Measurements from ENCODE around the gene AK1. TPM values are rescaled to one million over a fixed set of nuclear protein-coding genes. Genes with fewer than 3 reads are reported as not detected.

AK1 gene
- polyA plus RNA-seq, 1 of the 3 experiments (the other 2 are of a cell fraction): 125 TPM

DNA sequence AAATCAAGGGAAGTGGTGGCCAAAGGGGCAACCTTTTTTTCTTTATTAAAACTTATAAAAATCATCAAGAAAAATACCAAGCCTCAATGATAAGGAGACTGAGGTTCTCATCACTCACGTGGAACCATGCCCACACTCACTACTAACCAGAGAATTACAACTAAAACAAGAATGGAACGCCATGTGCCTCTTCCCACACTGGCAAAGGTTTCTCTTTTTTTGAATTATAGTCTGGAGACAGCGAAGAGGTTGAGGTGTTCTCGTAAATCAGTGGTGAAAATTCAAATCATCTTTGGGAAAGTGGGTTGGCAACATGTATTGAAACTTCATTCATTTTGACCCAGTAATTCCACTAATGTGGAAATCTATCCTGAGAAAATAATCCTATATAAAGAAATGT is 55.4 kb downstream of the AK1 start:
- Histone ChIP-seq H3K4me1 (ENCODE audit: control insufficient read depth in 1 of 2, insufficient read depth in 2 of 2, low read depth in 1 of 2, low read length in 1 of 2) (peaks cover 0 to 20% of the 10 kb centered on the region in 2 experiments; a peak in 1 of 4 replicates), H3K4me2 (no peak overlapping the region), H3K9me3 (no peaks in the 10 kb centered on the region), H3K27ac (ENCODE audit: low read depth in 2 of 2, low read length in 1 of 2) (no peak overlapping the region), H3K79me2 (ENCODE audit: insufficient read depth) (no peaks in the 10 kb centered on the region), H3K9ac (no peak overlapping the region), H3K4me3 (ENCODE audit: low read depth in 2 of 2, low read length in 1 of 2) (no peak overlapping the region), H3K27me3 (ENCODE audit: insufficient read depth) (no peaks in the 10 kb centered on the region), H4K20me1 (ENCODE audit: insufficient read depth) (no peaks in the 10 kb centered on the region), H3K9me2 (no peaks in the 10 kb centered on the region), H3K36me3 (replicated peaks in 1 of 2; ENCODE audit: control insufficient read depth in 1 of 2, insufficient read depth in 2 of 2, low read length in 1 of 2) (peaks cover 4 to 13% of the 10 kb centered on the region in 2 experiments), H2AFZ (ENCODE audit: low read depth) (no peak overlapping the region), H3F3A (replicated peaks; ENCODE audit: insufficient read depth) (peaks cover 16% of the 10 kb centered on the region)
- no peak for TF ChIP-seq FOXJ3 (CRISPR knock-in tag; IDR thresholded peaks at IDR 0.05)
- TF ChIP-seq, protein P1, sequence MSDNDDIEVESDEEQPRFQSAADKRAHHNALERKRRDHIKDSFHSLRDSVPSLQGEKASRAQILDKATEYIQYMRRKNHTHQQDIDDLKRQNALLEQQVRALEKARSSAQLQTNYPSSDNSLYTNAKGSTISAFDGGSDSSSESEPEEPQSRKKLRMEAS (IDR thresholded peaks at IDR 0.05; ENCODE audit: low read depth): no peak
- no peak for TF ChIP-seq TAF1 (IDR thresholded peaks at IDR 0.05; ENCODE audit: borderline replicate concordance, low read depth, low read length)
- no peak for TF ChIP-seq GATA2 (CRISPR knock-in tag; IDR thresholded peaks at IDR 0.05)
- TF ChIP-seq MEF2A (IDR thresholded peaks at IDR 0.05; ENCODE audit: borderline replicate concordance, low read depth): no peak
- no peak for TF ChIP-seq TCF12 (IDR thresholded peaks at IDR 0.05)
- no peak for TF ChIP-seq FOXM1 (IDR thresholded peaks at IDR 0.05; ENCODE audit: low read depth)
- TF ChIP-seq SMC3 (IDR thresholded peaks at IDR 0.05; ENCODE audit: low read depth, low read length): no peak
- TF ChIP-seq USF1 (IDR thresholded peaks at IDR 0.05; ENCODE audit: borderline replicate concordance, low read depth): no peak
- TF ChIP-seq NRF1 (IDR thresholded peaks at IDR 0.05; ENCODE audit: low read depth, low read length): no peak
- no peak for TF ChIP-seq YY1 (IDR thresholded peaks at IDR 0.05; ENCODE audit: low read depth)
- no peak for TF ChIP-seq REST (IDR thresholded peaks at IDR 0.05; ENCODE audit: low read depth, low read length)
- no peak for TF ChIP-seq EZH2phosphoT487 (IDR thresholded peaks at IDR 0.05; ENCODE audit: borderline replicate concordance, low read depth)
- TF ChIP-seq PBX3 (IDR thresholded peaks at IDR 0.05): no peak
- TF ChIP-seq SIN3A (IDR thresholded peaks at IDR 0.05; ENCODE audit: borderline replicate concordance, low read depth, low read length): no peak
- ChIA-PET POLR2A (no interaction called here), CTCF (interaction anchor here (0.9 kb wide), 1 partner anchor 99 kb away, joined by 4 read pairs; no protein-coding TSS in a partner anchor)
- no peak for DNase-seq
- 99% methylated on average over 4 of the region's 4 CpGs for whole genome bisulfite sequencing (ENCODE audit: low lambda C conversion rate)
